GM12878 (cell line): Measurements from ENCODE around the gene NOP16. TPM values are rescaled to one million over a fixed set of nuclear protein-coding genes. Genes with fewer than 3 reads are reported as not detected.

ENCODE experiments used
- ATAC-seq: fragments of 200-7000 bp; cut with Tn5 transposase; 3 replicates; pipeline ENCODE4 v1.9.1; 2020; ENCODE audit warnings: mild to moderate bottlenecking, moderate library complexity
- BruUV-seq: library from RNA; stranded (reverse); fragments of 400-500 nt; replicated peaks from 2 replicates; lab custom pipeline; 2021; lab: Mats Ljungman, UMichigan
- CTCF ChIA-PET: fragments of 300-600 bp; sonication (Branson Sonifier 250); formaldehyde crosslinking; extraction: SDS; loops from one replicate; lab custom pipeline; 2021; ENCODE audit warnings: inconsistent platforms; lab: Yijun Ruan, JAX
- POLR2A ChIA-PET: fragments of 350-600 bp; formaldehyde crosslinking; extraction: SDS; loops from one replicate; lab custom pipeline; 2021; ENCODE audit warnings: inconsistent platforms; lab: Charles Lee
- RAD21 ChIA-PET: fragments of 300-600 bp; sonication (Branson Sonifier 250); formaldehyde crosslinking; loops from one replicate; lab custom pipeline; 2023; ENCODE audit warnings: antibody characterized with exemption; ENCODE audit not compliant: unreplicated experiment; lab: Charles Lee
- SMC1A ChIA-PET: fragments of 300-600 bp; sonication (Branson Sonifier 250); formaldehyde crosslinking; loops from one replicate; lab custom pipeline; 2023; ENCODE audit not compliant: unreplicated experiment, uncharacterized antibody; lab: Charles Lee
- DNase-seq: peaks from one replicate; pipeline ENCODE4 v3.0.0-alpha.2; 2011; ENCODE audit warnings: low read depth, low spot score
- FAIRE-seq: peaks from 3 replicates; lab custom pipeline; 2011; peaks lifted over from hg19 to GRCh38; lab: Jason Lieb, UNC
- H2AFZ ChIP-seq: 2 replicates; pipeline ENCODE4 v1.6.0; 2011; ENCODE audit warnings: low read depth, low read length, control low read depth; ENCODE audit not compliant: control insufficient read depth
- H3K27ac ChIP-seq: 2 replicates; pipeline ENCODE4 v1.5.1; 2011; ENCODE audit warnings: control low read depth; ENCODE audit not compliant: control insufficient read depth, insufficient read depth
- H3K27me3 ChIP-seq, 2 experiments: replicated peaks in 1 of 2; 2 replicates each; pipeline versions ENCODE4 v1.6.0 to v1.6.1; 2011; ENCODE audit warnings: low read length in 1 of 2; ENCODE audit not compliant: control insufficient read depth in 2 of 2, insufficient read depth in 2 of 2
- H3K36me3 ChIP-seq, 2 experiments: 2 replicates each; pipeline ENCODE4 v1.5.1; 2011; ENCODE audit warnings: low read length in 1 of 2; ENCODE audit not compliant: control insufficient read depth in 2 of 2, insufficient read depth in 2 of 2
- H3K4me1 ChIP-seq: 2 replicates; pipeline ENCODE4 v1.6.1; 2011; ENCODE audit warnings: mild to moderate bottlenecking, low read length, moderate library complexity, mixed read lengths; ENCODE audit not compliant: control insufficient read depth, insufficient read depth
- H3K4me2 ChIP-seq: 2 replicates; pipeline ENCODE4 v1.6.0; 2011; ENCODE audit warnings: control low read depth; ENCODE audit not compliant: control insufficient read depth, insufficient read depth
- H3K4me3 ChIP-seq: fragments of 200-600 bp; sonication (generic); 2 replicates; pipeline ENCODE4 v1.5.1; 2016
- H3K79me2 ChIP-seq: 2 replicates; pipeline ENCODE4 v1.6.0; 2011; ENCODE audit warnings: low read length; ENCODE audit not compliant: control insufficient read depth, insufficient read depth
- H3K9ac ChIP-seq: 2 replicates; pipeline ENCODE4 v1.8.0; 2011; ENCODE audit warnings: low read length, control low read depth, mixed read lengths; ENCODE audit not compliant: control insufficient read depth, insufficient read depth
- H3K9me3 ChIP-seq: replicated peaks from 3 replicates; pipeline ENCODE4 v1.5.1; 2011; ENCODE audit warnings: mild to moderate bottlenecking, low read length; ENCODE audit not compliant: control insufficient read depth, insufficient read depth
- H4K20me1 ChIP-seq: 2 replicates; pipeline ENCODE4 v1.6.0; 2011; ENCODE audit not compliant: control insufficient read depth, insufficient read depth
- ELK1 ChIP-seq: IDR thresholded peaks from 2 replicates; pipeline ENCODE4 v1.6.1; 2012; ENCODE audit warnings: low read depth, low read length, improper control_type of control experiment
- EP300 ChIP-seq, 2 experiments: fragments of 150-350 bp in 1 of 2; IDR thresholded peaks; 2 replicates each; pipeline ENCODE4 v1.6.1; 2011 to 2012; ENCODE audit warnings: low read depth in 2 of 2, low read length in 2 of 2, borderline replicate concordance in 1 of 2, improper control_type of control experiment in 1 of 2, inconsistent platforms in 1 of 2; ENCODE audit not compliant: control insufficient read depth in 1 of 2
- FOXM1 ChIP-seq: IDR thresholded peaks from 2 replicates; pipeline ENCODE4 v1.6.1; 2012; ENCODE audit warnings: low read depth, mild to moderate bottlenecking, inconsistent platforms, low read length, moderate library complexity
- PKNOX1 ChIP-seq: fragments of 450-650 bp; IDR thresholded peaks from 2 replicates; pipeline ENCODE4 v1.6.1; 2016; ENCODE audit warnings: mild to moderate bottlenecking
- SKIL ChIP-seq: fragments of 450-650 bp; IDR thresholded peaks from 2 replicates; pipeline ENCODE4 v1.6.1; 2017; ENCODE audit warnings: mild to moderate bottlenecking, low read depth, inconsistent platforms; ENCODE audit not compliant: poor library complexity, severe bottlenecking
- ZBED1 ChIP-seq: IDR thresholded peaks from 2 replicates; pipeline ENCODE4 v1.6.1; 2016; ENCODE audit warnings: borderline replicate concordance
- ZBTB33 ChIP-seq: fragments of 450-650 bp; IDR thresholded peaks from 2 replicates; pipeline ENCODE4 v1.6.1; 2017; ENCODE audit warnings: mild to moderate bottlenecking
- ZNF207 ChIP-seq: fragments of 450-650 bp; IDR thresholded peaks from 2 replicates; pipeline ENCODE4 v1.6.1; 2014; ENCODE audit warnings: antibody characterized with exemption, mild to moderate bottlenecking, borderline replicate concordance
- WGBS: methylation state at CpG from one replicate; pipeline ENCODE4 v1.1.6; 2016; ENCODE audit warnings: low lambda C conversion rate; ENCODE audit not compliant: insufficient replicate concordance, insufficient coverage; ENCODE audit errors: missing lambda C conversion rate; 5-methylcytosine and 5-hydroxymethylcytosine counted together
- in situ Hi-C: fragments of 300-500 bp; cut with MboI; formaldehyde crosslinking; loops from 9 replicates; pipeline ENCODE4 v1.14.3; 2018; ENCODE audit warnings: mixed read lengths
- intact Hi-C: fragments of 100-400 bp; cut with micrococcal nuclease; formaldehyde crosslinking; loops from one replicate; pipeline ENCODE4 v1.14.2; 2022; ENCODE audit not compliant: unreplicated experiment
- polyA plus RNA-seq, 11 experiments: library from polyadenylated mRNA; depleted of rRNA in 4 of 11; unstranded in 6 of 11; stranded (reverse) in 5 of 11; fragments of >200 nt; fragmentation: Nextera tagmentation in 4 of 11; fragmentation: Illumina TruSeq in 1 of 11; extraction: Ambion mirVana in 4 of 11; extraction: Trizol in 1 of 11; gene quantifications; 1 replicate in 1 of 11; 2 replicates in 10 of 11; pipeline versions ENCODE4 v1.2.1 to v1.2.3, GENCODE V29; 2011 to 2016; ENCODE audit warnings: inconsistent platforms in 2 of 11, missing spikeins in 2 of 11, low read depth in 1 of 11
- total RNA-seq, 4 experiments: library from RNA; depleted of rRNA in 3 of 4; stranded (reverse); fragments of >200 nt in 3 of 4; fragmentation: Illumina TruSeq in 1 of 4; extraction: Trizol in 1 of 4; gene quantifications; 2 replicates each; pipeline versions ENCODE4 v1.2.1 to v1.2.3, GENCODE V29; 2013 to 2021

NOP16 gene
- total and polyA plus RNA-seq, 10 of the 15 experiments (the other 5 are each of a cell fraction or from before 2014, with no cell fraction given) = 50.3 to 276 (median 116) TPM

- no peak for FAIRE-seq
- H3K4me1 ChIP-seq = 0 out of 2 replicates have a peak, but pooled peaks cover 5% of the 10 kb centered on the region
- no peaks in the 10 kb centered on the region for H3K9me3 ChIP-seq
- ChIA-PET CTCF (interaction anchor here (0.9 kb wide), 1 partner anchor 139 kb away, joined by 3 read pairs; no protein-coding TSS in a partner anchor), POLR2A (interaction anchor here (0.6 kb wide), 1 partner anchor 44 kb away, joined by 3 read pairs; no protein-coding TSS in a partner anchor), RAD21 (no interaction called here), SMC1A (no interaction called here)
- H3K9ac ChIP-seq = no peak overlapping the region
- no peak for ATAC-seq
- H3K79me2 ChIP-seq = peaks cover 7% of the 10 kb centered on the region
- H3K4me3 ChIP-seq = no peak overlapping the region
- no peak overlapping the region for H3K27ac ChIP-seq
- TF ChIP-seq PKNOX1 = no peak
- no peak for TF ChIP-seq ELK1
- in situ Hi-C loops (no loop called here), intact Hi-C loops (no loop called here)
- H3K27me3 ChIP-seq = no peaks in the 10 kb centered on the region
- no peaks in the 10 kb centered on the region for H4K20me1 ChIP-seq
- no TSS peak for BruUV-seq
- H3K36me3 ChIP-seq = peaks cover 3% of the 10 kb centered on the region in 2 experiments; a peak in 2 of 4 replicates
- no peak overlapping the region for H3K4me2 ChIP-seq
- no peak overlapping the region for H2AFZ ChIP-seq
- 88% methylated on average over 11 of the region's 11 CpGs for WGBS
- no peak for DNase-seq
Measured at GRCh38 chr5:176394881-176395675, 6.7 kb upstream of the NOP16 start.

- no peak overlapping the region for H3K4me3 ChIP-seq
- no peak for FAIRE-seq
- in situ Hi-C loops (no loop called here), intact Hi-C loops (no loop called here)
- no peak overlapping the region for H3K9ac ChIP-seq
- no peak overlapping the region for H3K4me2 ChIP-seq
- H3K27ac ChIP-seq = no peak overlapping the region
- H3K27me3 ChIP-seq = no peaks in the 10 kb centered on the region
- 0 out of 2 replicates have a peak, but pooled peaks cover 5% of the 10 kb centered on the region for H3K4me1 ChIP-seq
- peaks cover 15% of the 10 kb centered on the region for H3K79me2 ChIP-seq
- no peaks in the 10 kb centered on the region for H3K9me3 ChIP-seq
- ChIA-PET RAD21 (no interaction called here), POLR2A (no interaction called here), SMC1A (interaction anchor here (1.1 kb wide), 1 partner anchor 35 kb away, joined by 3 read pairs; no protein-coding TSS in a partner anchor), CTCF (no interaction called here)
- 73% methylated on average over 9 of the region's 9 CpGs for WGBS
- no TSS peak for BruUV-seq
- ATAC-seq = no peak
- no peak overlapping the region for H2AFZ ChIP-seq
- no peak for DNase-seq
- H4K20me1 ChIP-seq = no peaks in the 10 kb centered on the region
- peaks cover 3% of the 10 kb centered on the region in 2 experiments; a peak in 2 of 4 replicates for H3K36me3 ChIP-seq
- TF ChIP-seq ZBTB33 (no peak), SKIL (no peak), ZBED1 (no peak), ZNF207 (no peak), EP300 (IDR thresholded peaks at IDR 0.05; ENCODE audit: borderline replicate concordance in 1 of 2, control insufficient read depth in 1 of 2, low read depth in 2 of 2, low read length in 2 of 2) (no peak), FOXM1 (no peak)
Measured at GRCh38 chr5:176394096-176394495, 5.7 kb upstream of the NOP16 start.
